Measurements from ENCODE around the gene DUSP14. TPM values are rescaled to one million over a fixed set of nuclear protein-coding genes. Genes with fewer than 3 reads are reported as not detected.

DUSP14 gene
- total and polyA plus RNA-seq, 2 of the 8 experiments (the other 6 are each of a cell fraction or from before 2014, with no cell fraction given): 22.1 to 37.9 TPM

GRCh38 chr17:37547986-37548385 is 58.3 kb downstream of the DUSP14 start (continued):
- TF ChIP-seq NRF1 (IDR thresholded peaks at IDR 0.05; ENCODE audit: low read depth, low read length) (no peak), TAF1 (IDR thresholded peaks at IDR 0.05; ENCODE audit: low read depth, low read length) (no peak), ZNF274 (IDR thresholded peaks at IDR 0.05; ENCODE audit: borderline replicate concordance, extremely low read depth, low read length) (no peak), POLR2AphosphoS5 (IDR thresholded peaks at IDR 0.05; ENCODE audit: low read depth, low read length) (no peak), SP1 (IDR thresholded peaks at IDR 0.05; ENCODE audit: low read depth, low read length) (no peak), RBBP5 (IDR thresholded peaks at IDR 0.05; ENCODE audit: borderline replicate concordance, low read depth, low read length) (no peak), TCF12 (IDR thresholded peaks at IDR 0.05; ENCODE audit: low read depth, low read length) (no peak), MAX (IDR thresholded peaks at IDR 0.05) (no peak), MAFK (IDR thresholded peaks at IDR 0.05; ENCODE audit: low read depth, low read length) (no peak)
